ENCODE data around the gene PPP2R5C.
"Not testable (repeated sequence)": the region's sequence is repeated elsewhere in the genome, so short reads cannot be mapped to it uniquely, and the experiment has no call there.

The PPP2R5C gene

DNA sequence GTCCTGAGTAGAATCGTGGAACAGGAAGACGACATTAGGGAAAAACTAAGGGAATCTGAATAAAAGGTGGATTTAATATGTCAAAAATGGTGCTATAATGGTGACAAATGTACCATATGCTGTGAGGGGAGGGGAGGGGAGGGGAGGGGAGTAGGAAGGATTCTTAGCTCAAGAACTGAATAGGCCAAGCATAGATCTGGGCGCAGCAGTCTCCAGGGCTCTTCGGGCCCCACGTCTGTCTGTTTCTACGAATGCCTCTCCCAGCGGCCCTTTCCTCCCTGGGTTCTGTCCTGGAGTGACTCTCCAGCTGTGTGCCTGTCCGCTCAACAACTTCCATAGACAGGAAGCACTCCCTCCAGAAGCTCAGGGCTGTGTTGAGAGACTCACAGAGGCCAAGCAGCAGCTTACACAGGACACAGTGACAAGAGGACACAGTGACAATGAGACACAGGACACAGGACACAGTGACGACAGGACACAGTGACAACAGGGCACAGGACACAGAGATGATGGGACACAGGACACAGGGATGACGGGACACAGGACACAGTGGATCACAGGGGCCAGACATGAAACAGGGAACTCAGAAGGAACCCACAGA is 42.4 kb upstream of the PPP2R5C start:
- TF ChIP-seq, protein P1, sequence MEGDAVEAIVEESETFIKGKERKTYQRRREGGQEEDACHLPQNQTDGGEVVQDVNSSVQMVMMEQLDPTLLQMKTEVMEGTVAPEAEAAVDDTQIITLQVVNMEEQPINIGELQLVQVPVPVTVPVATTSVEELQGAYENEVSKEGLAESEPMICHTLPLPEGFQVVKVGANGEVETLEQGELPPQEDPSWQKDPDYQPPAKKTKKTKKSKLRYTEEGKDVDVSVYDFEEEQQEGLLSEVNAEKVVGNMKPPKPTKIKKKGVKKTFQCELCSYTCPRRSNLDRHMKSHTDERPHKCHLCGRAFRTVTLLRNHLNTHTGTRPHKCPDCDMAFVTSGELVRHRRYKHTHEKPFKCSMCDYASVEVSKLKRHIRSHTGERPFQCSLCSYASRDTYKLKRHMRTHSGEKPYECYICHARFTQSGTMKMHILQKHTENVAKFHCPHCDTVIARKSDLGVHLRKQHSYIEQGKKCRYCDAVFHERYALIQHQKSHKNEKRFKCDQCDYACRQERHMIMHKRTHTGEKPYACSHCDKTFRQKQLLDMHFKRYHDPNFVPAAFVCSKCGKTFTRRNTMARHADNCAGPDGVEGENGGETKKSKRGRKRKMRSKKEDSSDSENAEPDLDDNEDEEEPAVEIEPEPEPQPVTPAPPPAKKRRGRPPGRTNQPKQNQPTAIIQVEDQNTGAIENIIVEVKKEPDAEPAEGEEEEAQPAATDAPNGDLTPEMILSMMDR (IDR thresholded peaks at IDR 0.05): no peak
- intact Hi-C loops (cut with DNase I; ENCODE audit: low total_unique reads): no loop called here
- H3K27me3 ChIP-seq: peaks cover 0 to 10% of the 10 kb centered on the region in 2 donors
- H3K36me3 ChIP-seq: no peaks in the 10 kb centered on the region
- H3K9me3 ChIP-seq: no peaks in the 10 kb centered on the region
- no peak for DNase-seq
- H3K4me1 ChIP-seq: no peaks in the 10 kb centered on the region
- H3K4me3 ChIP-seq: no peak overlapping the region
- H3K27ac ChIP-seq: no peak overlapping the region

DNA sequence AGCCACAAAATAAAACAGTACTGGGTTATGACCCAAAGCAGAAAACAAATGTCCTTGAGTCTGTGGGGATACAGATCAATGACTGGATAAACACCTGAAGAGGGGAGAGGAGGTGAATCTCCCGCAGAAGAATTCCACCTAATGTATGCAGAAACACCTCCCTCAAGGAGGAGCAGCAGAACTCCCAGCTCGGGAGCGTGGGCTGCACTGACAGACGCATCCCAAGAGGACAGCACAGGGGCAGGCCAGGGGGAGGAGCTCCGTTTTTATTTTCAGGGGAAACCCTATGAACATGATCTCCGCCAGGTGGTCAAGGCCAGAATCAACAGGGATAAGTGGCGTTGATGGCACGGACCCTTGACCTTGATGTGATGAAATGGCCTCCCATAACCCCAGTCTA is 41.8 kb upstream of the PPP2R5C start:
- no peaks in the 10 kb centered on the region for H3K36me3 ChIP-seq
- TF ChIP-seq, protein P1 (IDR thresholded peaks at IDR 0.05): no peak
- no peaks in the 10 kb centered on the region for H3K9me3 ChIP-seq
- no peak overlapping the region for H3K27ac ChIP-seq
- H3K27me3 ChIP-seq: peaks cover 0 to 10% of the 10 kb centered on the region in 2 donors
- H3K4me1 ChIP-seq: no peaks in the 10 kb centered on the region
- H3K4me3 ChIP-seq: no peak overlapping the region
- DNase-seq: no peak
- intact Hi-C loops (cut with DNase I; ENCODE audit: low total_unique reads): no loop called here

DNA sequence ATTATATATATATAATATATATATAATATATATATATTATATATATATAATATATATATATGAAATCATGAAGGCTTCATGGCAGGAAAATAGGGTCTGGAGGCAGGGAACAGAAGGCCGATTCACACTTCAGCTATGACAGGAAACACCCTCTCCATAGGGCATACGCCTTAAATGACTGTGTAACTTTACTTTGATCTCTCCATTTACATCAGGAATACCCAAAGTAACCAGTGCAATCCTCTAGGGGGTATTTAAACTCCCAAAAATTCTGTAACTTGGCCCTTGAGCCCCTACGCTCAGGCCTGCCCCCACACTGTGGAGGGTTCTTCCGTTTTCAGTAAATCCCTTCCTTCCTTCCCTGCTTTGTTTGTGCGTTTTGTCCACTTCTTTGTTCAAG is 40.4 kb upstream of the PPP2R5C start:
- Histone ChIP-seq H3K4me1 (no peaks in the 10 kb centered on the region), H3K27me3 (peaks cover 0 to 5% of the 10 kb centered on the region in 2 donors), H3K9me3 (no peaks in the 10 kb centered on the region), H3K4me3 (no peak overlapping the region), H3K27ac (no peak overlapping the region), H3K36me3 (no peaks in the 10 kb centered on the region)
- TF ChIP-seq, protein P1 (IDR thresholded peaks at IDR 0.05): no peak
- intact Hi-C loops (cut with DNase I; ENCODE audit: low total_unique reads): no loop called here
- no peak for DNase-seq

DNA sequence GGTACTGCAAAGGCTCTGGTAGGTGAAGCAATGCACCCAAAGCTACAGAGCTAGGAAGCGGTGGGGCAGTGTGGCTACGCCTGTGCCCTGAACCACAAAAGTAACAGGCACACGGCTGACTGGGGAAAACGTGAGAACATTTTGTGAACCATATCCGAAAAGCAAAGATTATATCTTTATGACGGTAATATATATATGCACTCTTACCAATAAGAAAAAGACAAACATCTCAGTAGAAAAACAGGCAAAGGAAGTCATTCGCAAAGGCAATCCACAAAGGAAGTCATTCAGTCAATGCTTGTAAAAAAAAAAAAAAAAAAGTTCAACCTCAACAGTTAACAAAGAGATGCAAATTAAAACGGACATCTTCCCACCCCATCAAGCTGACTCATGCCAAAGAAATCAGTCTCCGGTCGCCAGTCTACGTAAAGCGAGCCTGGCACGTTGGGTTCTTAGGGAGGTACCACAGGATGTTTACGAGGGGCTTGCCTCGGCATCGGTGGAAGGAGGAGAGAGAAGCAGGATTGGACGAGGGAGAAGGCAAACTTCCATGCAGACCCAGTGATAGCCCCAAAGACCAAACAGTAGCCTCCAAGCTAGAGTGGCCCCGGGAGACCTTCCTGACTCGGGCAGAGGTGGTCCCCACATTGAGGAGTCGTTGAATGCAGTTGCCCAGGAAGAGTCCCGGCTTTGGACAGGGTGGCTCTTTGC is 39.4 kb upstream of the PPP2R5C start:
- TF ChIP-seq, protein P1 (IDR thresholded peaks at IDR 0.05): no peak
- no peak overlapping the region for H3K4me3 ChIP-seq
- H3K27me3 ChIP-seq: peaks cover 0 to 3% of the 10 kb centered on the region in 2 donors
- H3K27ac ChIP-seq: no peak overlapping the region
- intact Hi-C loops (cut with DNase I; ENCODE audit: low total_unique reads): no loop called here
- H3K4me1 ChIP-seq: no peaks in the 10 kb centered on the region
- DNase-seq: no peak
- H3K9me3 ChIP-seq: no peaks in the 10 kb centered on the region
- no peaks in the 10 kb centered on the region for H3K36me3 ChIP-seq

DNA sequence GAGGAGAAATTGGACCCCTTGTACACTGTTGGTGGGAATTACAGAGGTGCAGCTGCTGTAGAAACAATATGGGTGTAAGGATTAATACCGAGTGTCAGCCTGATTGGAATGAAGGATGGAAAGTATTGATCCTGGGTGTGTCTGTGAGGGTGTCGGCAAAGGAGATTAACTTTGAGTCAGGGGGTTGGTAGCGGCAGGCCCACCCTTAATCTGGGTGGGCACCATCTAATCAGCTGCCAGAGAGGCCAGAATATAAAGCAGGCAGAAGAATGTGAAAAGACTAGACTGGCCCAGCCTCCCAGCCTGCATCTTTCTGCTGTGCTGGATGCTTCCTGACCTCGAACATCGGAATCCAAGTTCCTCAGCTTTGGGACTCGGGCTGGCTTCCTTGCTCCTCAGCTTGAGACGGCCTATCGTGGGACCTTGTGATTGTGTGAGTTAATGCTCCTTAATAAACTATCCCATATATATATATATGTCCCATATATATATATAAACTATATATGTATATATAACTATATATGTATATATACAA is 38.4 kb upstream of the PPP2R5C start:
- TF ChIP-seq, protein P1 (IDR thresholded peaks at IDR 0.05): no peak
- H3K4me3 ChIP-seq: no peak overlapping the region
- DNase-seq: no peak
- H3K4me1 ChIP-seq: no peaks in the 10 kb centered on the region
- H3K36me3 ChIP-seq: no peaks in the 10 kb centered on the region
- H3K27ac ChIP-seq: no peak overlapping the region
- H3K9me3 ChIP-seq: no peaks in the 10 kb centered on the region
- intact Hi-C loops (cut with DNase I; ENCODE audit: low total_unique reads): no loop called here
- peaks cover 0 to 3% of the 10 kb centered on the region in 2 donors for H3K27me3 ChIP-seq

DNA sequence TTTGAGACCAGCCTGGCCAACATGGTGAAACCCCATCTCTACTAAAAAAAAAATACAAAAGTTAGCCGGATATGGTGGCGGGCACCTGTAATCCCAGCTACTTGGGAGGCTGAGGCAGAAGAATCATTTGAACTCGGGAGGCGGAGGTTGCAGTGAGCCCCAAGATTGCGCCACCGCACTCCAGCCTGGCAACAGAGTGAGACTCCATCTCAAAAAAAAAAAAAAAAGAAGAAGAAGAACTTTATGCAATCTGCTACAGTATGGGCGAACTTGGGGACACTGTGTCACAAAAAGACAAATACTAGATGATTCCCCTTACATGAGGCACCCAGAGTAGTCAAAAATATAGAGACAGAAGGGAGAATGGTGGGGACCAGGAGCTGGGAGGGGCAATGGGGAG is 35.9 kb upstream of the PPP2R5C start:
- H3K9me3 ChIP-seq; H3K27ac ChIP-seq; H3K4me1 ChIP-seq; intact Hi-C loops (cut with DNase I; ENCODE audit: low total_unique reads); H3K4me3 ChIP-seq; H3K36me3 ChIP-seq; DNase-seq; H3K27me3 ChIP-seq: not testable (repeated sequence)
